H9 (cell line): ENCODE data around the gene PRKAG3. TPM values are rescaled to one million over a fixed set of nuclear protein-coding genes. Genes with fewer than 3 reads are reported as not detected.

Source experiments
- DNase-seq: peaks from one replicate; pipeline ENCODE4 v3.0.0-alpha.2; 2017
- H2AFZ ChIP-seq: one replicate; pipeline ENCODE4 v1.6.1; 2013; ENCODE audit warnings: mild to moderate bottlenecking, low read length, control low read depth, moderate library complexity
- H2AK5ac ChIP-seq: 2 replicates; pipeline ENCODE4 v1.6.1; 2013; ENCODE audit warnings: low read length, control low read depth, mixed read lengths; ENCODE audit not compliant: insufficient read length
- H2BK120ac ChIP-seq: one replicate; pipeline ENCODE4 v1.6.1; 2013; ENCODE audit warnings: low read depth, mild to moderate bottlenecking, low read length, control low read depth, inconsistent platforms; ENCODE audit not compliant: poor library complexity, severe bottlenecking
- H2BK12ac ChIP-seq: 2 replicates; pipeline ENCODE4 v1.6.1; 2013; ENCODE audit warnings: low read length, control low read depth, mixed read lengths, low read depth; ENCODE audit not compliant: insufficient read length
- H2BK15ac ChIP-seq: 2 replicates; pipeline ENCODE4 v1.6.1; 2013; ENCODE audit warnings: low read depth, low read length, control low read depth
- H2BK20ac ChIP-seq: one replicate; pipeline ENCODE4 v1.6.1; 2013; ENCODE audit warnings: low read depth, mild to moderate bottlenecking, low read length, control low read depth, inconsistent platforms; ENCODE audit not compliant: poor library complexity, severe bottlenecking
- H2BK5ac ChIP-seq: 2 replicates; pipeline ENCODE4 v1.6.1; 2013; ENCODE audit warnings: low read length, control low read depth, mixed read lengths; ENCODE audit not compliant: insufficient read length
- H3K14ac ChIP-seq: 2 replicates; pipeline ENCODE4 v1.6.1; 2013; ENCODE audit warnings: low read length, control low read depth; ENCODE audit not compliant: insufficient read depth
- H3K18ac ChIP-seq: 2 replicates; pipeline ENCODE4 v1.6.1; 2013; ENCODE audit warnings: low read depth, mild to moderate bottlenecking, mixed read lengths, low read length, control low read depth; ENCODE audit not compliant: insufficient read length
- H3K23ac ChIP-seq: 2 replicates; pipeline ENCODE4 v1.6.1; 2013; ENCODE audit warnings: low read length, control low read depth, mixed read lengths, low read depth; ENCODE audit not compliant: insufficient read length
- H3K23me2 ChIP-seq: 2 replicates; pipeline ENCODE4 v1.6.1; 2013; ENCODE audit warnings: low read depth, mild to moderate bottlenecking, mixed read lengths, low read length, control low read depth; ENCODE audit not compliant: insufficient read length, poor library complexity, severe bottlenecking
- H3K27ac ChIP-seq: 2 replicates; pipeline ENCODE4 v1.5.1; 2013; ENCODE audit warnings: low read length, control low read depth, mixed read lengths, low read depth; ENCODE audit not compliant: insufficient read length
- H3K27me3 ChIP-seq: 2 replicates; pipeline ENCODE4 v1.6.1; 2013; ENCODE audit warnings: low read length, control low read depth, inconsistent platforms; ENCODE audit not compliant: insufficient read depth
- H3K4ac ChIP-seq: 2 replicates; pipeline ENCODE4 v1.6.1; 2013; ENCODE audit warnings: low read depth, mild to moderate bottlenecking, control low read depth, inconsistent platforms, low read length, moderate library complexity
- H3K4me1 ChIP-seq: 2 replicates; pipeline ENCODE4 v1.6.1; 2013; ENCODE audit warnings: low read length, control low read depth, inconsistent platforms; ENCODE audit not compliant: insufficient read depth
- H3K4me2 ChIP-seq: 2 replicates; pipeline ENCODE4 v1.6.1; 2013; ENCODE audit warnings: low read length, control low read depth, mixed read lengths; ENCODE audit not compliant: insufficient read length, insufficient read depth
- H3K56ac ChIP-seq: 2 replicates; pipeline ENCODE4 v1.6.1; 2013; ENCODE audit warnings: low read depth, mild to moderate bottlenecking, mixed read lengths, low read length, control low read depth; ENCODE audit not compliant: insufficient read length
- H3K79me1 ChIP-seq: 2 replicates; pipeline ENCODE4 v1.6.1; 2013; ENCODE audit warnings: low read depth, mild to moderate bottlenecking, moderate library complexity, low read length, control low read depth, inconsistent platforms; ENCODE audit not compliant: insufficient read depth, poor library complexity, severe bottlenecking
- H3K79me2 ChIP-seq: 2 replicates; pipeline ENCODE4 v1.6.1; 2013; ENCODE audit warnings: low read length, control low read depth, inconsistent platforms; ENCODE audit not compliant: insufficient read depth
- H3K9ac ChIP-seq: 2 replicates; pipeline ENCODE4 v1.6.1; 2013; ENCODE audit warnings: low read length, control low read depth, mixed read lengths; ENCODE audit not compliant: insufficient read length; ENCODE audit errors: extremely low read depth
- H3K9me3 ChIP-seq: one replicate; pipeline ENCODE4 v1.6.1; 2013; ENCODE audit warnings: low read depth, low read length, inconsistent platforms; ENCODE audit not compliant: control insufficient read depth
- H3T11ph ChIP-seq: one replicate; pipeline ENCODE4 v1.6.1; 2013; ENCODE audit warnings: mild to moderate bottlenecking, low read length, control low read depth, inconsistent platforms
- H4K20me1 ChIP-seq: one replicate; pipeline ENCODE4 v1.6.1; 2013; ENCODE audit not compliant: control insufficient read depth, insufficient read length, insufficient read depth
- H4K5ac ChIP-seq: 2 replicates; pipeline ENCODE4 v1.6.1; 2013; ENCODE audit warnings: low read depth, mild to moderate bottlenecking, mixed read lengths, low read length, control low read depth; ENCODE audit not compliant: insufficient read length
- H4K8ac ChIP-seq: replicated peaks from 2 replicates; pipeline ENCODE4 v1.6.1; 2013; ENCODE audit warnings: low read length, control low read depth, mixed read lengths, low read depth; ENCODE audit not compliant: insufficient read length
- H4K91ac ChIP-seq: 2 replicates; pipeline ENCODE4 v1.6.1; 2013; ENCODE audit warnings: low read depth, mild to moderate bottlenecking, moderate library complexity, mixed read lengths, low read length, control low read depth; ENCODE audit not compliant: insufficient read length
- H3K27ac Mint-ChIP-seq, 3 experiments: 2 replicates in 2 of 3; 3 replicates in 1 of 3; pipeline ENCODE4 v1.8.0; 2020 to 2021; ENCODE audit warnings: mixed read lengths in 3 of 3, mild to moderate bottlenecking in 1 of 3, moderate library complexity in 1 of 3
- H3K27me3 Mint-ChIP-seq: 2 replicates; pipeline ENCODE4 v1.8.0; 2021; ENCODE audit warnings: low read depth, mild to moderate bottlenecking, moderate library complexity, mixed read lengths
- H3K36me3 Mint-ChIP-seq, 3 experiments: 2 replicates in 2 of 3; 3 replicates in 1 of 3; pipeline ENCODE4 v1.8.0; 2020 to 2021; ENCODE audit warnings: low read depth in 3 of 3, mixed read lengths in 3 of 3; ENCODE audit not compliant: insufficient read depth in 1 of 3
- H3K4me1 Mint-ChIP-seq, 2 experiments: 2 replicates each; pipeline ENCODE4 v1.8.0; 2020; ENCODE audit warnings: mixed read lengths in 2 of 2
- H3K4me3 Mint-ChIP-seq, 2 experiments: 2 replicates in 1 of 2; 3 replicates in 1 of 2; pipeline ENCODE4 v1.8.0; 2020 to 2021; ENCODE audit warnings: mild to moderate bottlenecking in 2 of 2, mixed read lengths in 2 of 2, moderate library complexity in 1 of 2
- H3K9me3 Mint-ChIP-seq, 2 experiments: 2 replicates in 1 of 2; 3 replicates in 1 of 2; pipeline ENCODE4 v1.8.0; 2020; ENCODE audit warnings: mild to moderate bottlenecking in 2 of 2, mixed read lengths in 2 of 2, moderate library complexity in 1 of 2
- WGBS: extraction: QIAGEN DNeasy Blood & Tissue Kit; methylation state at CpG from one replicate; pipeline ENCODE4 v1.1.7; 2013; ENCODE audit warnings: missing lambda C conversion rate, low lambda C conversion rate, mixed read lengths; ENCODE audit not compliant: insufficient read length; ENCODE audit errors: extremely low coverage; 5-methylcytosine and 5-hydroxymethylcytosine counted together
- total RNA-seq: library from RNA; stranded (reverse); gene quantifications from 2 replicates; pipeline ENCODE4 v1.2.1, GENCODE V29; 2021
- TF ChIP-seq, protein P1 (sequence below): fragments of 200-600 bp; sonication (generic); conservative IDR thresholded peaks from 3 replicates; pipeline ENCODE4 v1.8.0; 2021; ENCODE audit warnings: antibody characterized with exemption, mild to moderate bottlenecking

The PRKAG3 gene
- total RNA-seq, 1 experiment from 2014 or later = not detected

- H4K8ac ChIP-seq = no peak overlapping the region
- no peak overlapping the region for H2AK5ac ChIP-seq
- H3K9me3 ChIP-seq = no peaks in the 10 kb centered on the region
- Mint-ChIP-seq H3K27ac (no peak overlapping the region), H3K9me3 (no peaks in the 10 kb centered on the region; a peak in 2 of 5 replicates), H3K27me3 (peaks cover 97% of the 10 kb centered on the region), H3K36me3 (no peaks in the 10 kb centered on the region; a peak in 1 of 7 replicates), H3K4me1 (peaks cover 9 to 10% of the 10 kb centered on the region in 2 experiments), H3K4me3 (no peak overlapping the region; a peak in 1 of 5 replicates)
- no peak overlapping the region for H2BK20ac ChIP-seq
- no peak overlapping the region for H2BK15ac ChIP-seq
- H3K23ac ChIP-seq = no peak overlapping the region
- H3K9ac ChIP-seq = no peak overlapping the region
- peaks cover 2% of the 10 kb centered on the region; the same call in 1 of the 2 replicates for H3K4me1 ChIP-seq
- TF ChIP-seq, protein P1, sequence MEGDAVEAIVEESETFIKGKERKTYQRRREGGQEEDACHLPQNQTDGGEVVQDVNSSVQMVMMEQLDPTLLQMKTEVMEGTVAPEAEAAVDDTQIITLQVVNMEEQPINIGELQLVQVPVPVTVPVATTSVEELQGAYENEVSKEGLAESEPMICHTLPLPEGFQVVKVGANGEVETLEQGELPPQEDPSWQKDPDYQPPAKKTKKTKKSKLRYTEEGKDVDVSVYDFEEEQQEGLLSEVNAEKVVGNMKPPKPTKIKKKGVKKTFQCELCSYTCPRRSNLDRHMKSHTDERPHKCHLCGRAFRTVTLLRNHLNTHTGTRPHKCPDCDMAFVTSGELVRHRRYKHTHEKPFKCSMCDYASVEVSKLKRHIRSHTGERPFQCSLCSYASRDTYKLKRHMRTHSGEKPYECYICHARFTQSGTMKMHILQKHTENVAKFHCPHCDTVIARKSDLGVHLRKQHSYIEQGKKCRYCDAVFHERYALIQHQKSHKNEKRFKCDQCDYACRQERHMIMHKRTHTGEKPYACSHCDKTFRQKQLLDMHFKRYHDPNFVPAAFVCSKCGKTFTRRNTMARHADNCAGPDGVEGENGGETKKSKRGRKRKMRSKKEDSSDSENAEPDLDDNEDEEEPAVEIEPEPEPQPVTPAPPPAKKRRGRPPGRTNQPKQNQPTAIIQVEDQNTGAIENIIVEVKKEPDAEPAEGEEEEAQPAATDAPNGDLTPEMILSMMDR = no peak
- DNase-seq = no peak
- H2BK120ac ChIP-seq = no peak overlapping the region
- H3K18ac ChIP-seq = no peak overlapping the region
- H3T11ph ChIP-seq = no peak overlapping the region
- no peak overlapping the region for H2BK12ac ChIP-seq
- H2AFZ ChIP-seq = no peak overlapping the region
- H3K4ac ChIP-seq = no peak overlapping the region
- H4K5ac ChIP-seq = no peak overlapping the region
- H3K56ac ChIP-seq = no peak overlapping the region
- no peak overlapping the region for H3K4me2 ChIP-seq
- H3K79me2 ChIP-seq = no peaks in the 10 kb centered on the region
- H4K91ac ChIP-seq = no peak overlapping the region
- H3K27me3 ChIP-seq = peaks cover 72% of the 10 kb centered on the region
- H3K27ac ChIP-seq = no peak overlapping the region
- no peaks in the 10 kb centered on the region for H3K79me1 ChIP-seq
- no peak overlapping the region; the same call in 1 of the 2 replicates for H3K14ac ChIP-seq
- no CpG with 5 or more reads among the region's 4 CpGs for WGBS
- no peaks in the 10 kb centered on the region for H4K20me1 ChIP-seq
- H3K23me2 ChIP-seq = no peaks in the 10 kb centered on the region
- no peak overlapping the region for H2BK5ac ChIP-seq
Measured at GRCh38 chr2:218865396-218865795, 33.8 kb upstream of the PRKAG3 start.
